HG02852 (cell line): ENCODE results near the gene RRAS2.
A peak's percentile ranks its signal among the peaks of the same experiment; 100 is the strongest.
"Not testable (repeated sequence)": the region's sequence is repeated elsewhere in the genome, so short reads cannot be mapped to it uniquely, and the experiment has no call there.

Source experiments
- ATAC-seq: cut with Tn5 transposase; IDR thresholded peaks from one replicate; pipeline ENCODE4 v1.9.1; 2021; ENCODE audit warnings: mild to moderate bottlenecking, moderate library complexity; ENCODE audit not compliant: unreplicated experiment

Gene RRAS2

GRCh38 chr11:14259878-14260277 lies 99.1 kb downstream of the RRAS2 start:
- no peak for ATAC-seq

- no peak for ATAC-seq
These were observed 99.7 kb downstream of the RRAS2 start for GRCh38 chr11:14259186-14259784.

- ATAC-seq, result no peak
These were observed 100.6 kb downstream of the RRAS2 start for GRCh38 chr11:14258221-14258935.

GRCh38 chr11:14255238-14255534 lies 103.8 kb downstream of the RRAS2 start:
- ATAC-seq, result no peak

- ATAC-seq, result no peak
These were observed 104.3 kb downstream of the RRAS2 start for GRCh38 chr11:14254533-14255237.

GRCh38 chr11:14253840-14254239 lies 105.1 kb downstream of the RRAS2 start:
- ATAC-seq, result no peak

GRCh38 chr11:14253421-14253820 lies 105.6 kb downstream of the RRAS2 start:
- no peak for ATAC-seq

- ATAC-seq, result not testable (repeated sequence)
These were observed 106.5 kb downstream of the RRAS2 start for GRCh38 chr11:14252501-14252900.

GRCh38 chr11:14251754-14252153 lies 107.2 kb downstream of the RRAS2 start:
- no peak for ATAC-seq

GRCh38 chr11:14249121-14249963 lies 109.6 kb downstream of the RRAS2 start:
- ATAC-seq, result no peak

GRCh38 chr11:14248580-14248981 lies 110.4 kb downstream of the RRAS2 start:
- ATAC-seq, result no peak

- ATAC-seq, result no peak
These were observed 113.5 kb downstream of the RRAS2 start for GRCh38 chr11:14245444-14245843.

- no peak for ATAC-seq
These were observed 114.1 kb downstream of the RRAS2 start for GRCh38 chr11:14244926-14245325.

- no peak for ATAC-seq
These were observed 116.2 kb downstream of the RRAS2 start for GRCh38 chr11:14242733-14243132.

GRCh38 chr11:14242187-14242586 lies 116.8 kb downstream of the RRAS2 start:
- no peak for ATAC-seq

GRCh38 chr11:14240951-14241350 lies 118.0 kb downstream of the RRAS2 start:
- no peak for ATAC-seq

- no peak for ATAC-seq
These were observed 118.8 kb downstream of the RRAS2 start for GRCh38 chr11:14240221-14240620.

- peak; percentile 97 for ATAC-seq
These were observed 121.5 kb downstream of the RRAS2 start for GRCh38 chr11:14237444-14237961.

- no peak for ATAC-seq
These were observed 123.3 kb downstream of the RRAS2 start for GRCh38 chr11:14235701-14236100.

GRCh38 chr11:14234446-14234845 lies 124.5 kb downstream of the RRAS2 start:
- ATAC-seq, result no peak

GRCh38 chr11:14232652-14233051 lies 126.3 kb downstream of the RRAS2 start:
- ATAC-seq, result no peak
